K562 (cell line): ENCODE measurements around the gene OR8D4. TPM values are rescaled to one million over a fixed set of nuclear protein-coding genes. Genes with fewer than 3 reads are reported as not detected.
A peak's percentile ranks its signal among the peaks of the same experiment; 100 is the strongest.

ENCODE experiments used
- ATAC-seq: fragments of 200-7000 bp; cut with Tn5 transposase; 3 replicates; pipeline ENCODE4 v1.9.1; 2020; ENCODE audit warnings: moderate library complexity
- BruUV-seq: library from RNA; stranded (reverse); fragments of 400-500 nt; replicated peaks from 2 replicates; lab custom pipeline; 2021; lab: Mats Ljungman, UMichigan
- CTCF ChIA-PET: fragments of 300-600 bp; formaldehyde crosslinking; extraction: SDS; loops from one replicate; lab custom pipeline; 2021; ENCODE audit warnings: low intra/inter-chr PET ratio; lab: Yijun Ruan, JAX
- POLR2A ChIA-PET: fragments of 300-600, 350-650 bp; sonication (Branson Sonifier 250); formaldehyde crosslinking; extraction: SDS; loops from one replicate; lab custom pipeline; 2021; ENCODE audit warnings: antibody characterized with exemption, inconsistent platforms; lab: Yijun Ruan, JAX
- DNase-seq, 4 experiments: peaks; one replicate each; pipeline versions ENCODE4 v3.0.0 to v3.0.0-alpha.2; 2011 to 2018; ENCODE audit warnings: low spot score in 3 of 4, mixed read lengths in 3 of 4; ENCODE audit errors: extremely low read depth in 1 of 4
- FAIRE-seq: peaks from 2 replicates; lab custom pipeline; 2011; peaks lifted over from hg19 to GRCh38; lab: Jason Lieb, UNC
- H2AFZ ChIP-seq: 2 replicates; pipeline ENCODE4 v1.6.0; 2011; ENCODE audit warnings: low read depth, low read length, control low read depth, inconsistent platforms
- H3K27ac ChIP-seq: fragments of 200-600 bp; 3 replicates; pipeline ENCODE4 v1.8.0; 2011; ENCODE audit warnings: low read depth, mild to moderate bottlenecking, control low read depth, inconsistent platforms, low read length, moderate library complexity, mixed read lengths; ENCODE audit errors: extremely low read depth
- H3K27me3 ChIP-seq, 2 experiments: fragments of 300-600 bp in 1 of 2; 2 replicates in 1 of 2; 3 replicates in 1 of 2; pipeline versions ENCODE4 v1.6.0 to v1.8.0; 2011; ENCODE audit warnings: inconsistent platforms in 2 of 2, low read length in 2 of 2, mild to moderate bottlenecking in 1 of 2, mixed read lengths in 1 of 2, moderate library complexity in 1 of 2; ENCODE audit not compliant: control insufficient read depth in 2 of 2, insufficient read depth in 2 of 2
- H3K36me3 ChIP-seq: fragments of 300-600 bp; 3 replicates; pipeline ENCODE4 v1.8.0; 2011; ENCODE audit warnings: mild to moderate bottlenecking, low read length, inconsistent platforms; ENCODE audit not compliant: control insufficient read depth, insufficient read depth
- H3K4me1 ChIP-seq, 2 experiments: fragments of 200-600 bp in 1 of 2; replicated peaks in 1 of 2; 2 replicates in 1 of 2; 3 replicates in 1 of 2; pipeline versions ENCODE4 v1.5.1 to v1.8.0; 2011; ENCODE audit warnings: inconsistent platforms in 2 of 2, low read length in 2 of 2, mild to moderate bottlenecking in 1 of 2, mixed read lengths in 1 of 2, moderate library complexity in 1 of 2; ENCODE audit not compliant: control insufficient read depth in 2 of 2, insufficient read depth in 2 of 2
- H3K4me2 ChIP-seq: 2 replicates; pipeline ENCODE4 v1.6.1; 2011; ENCODE audit warnings: low read length, control low read depth, inconsistent platforms, mixed read lengths; ENCODE audit not compliant: insufficient read depth
- H3K4me3 ChIP-seq: fragments of 200-600 bp; sonication (generic), shearing (Covaris generic); 2 replicates; pipeline ENCODE4 v1.5.1; 2016; ENCODE audit warnings: control low read depth, inconsistent platforms
- H3K79me2 ChIP-seq: fragments of 200-600 bp; 3 replicates; pipeline ENCODE4 v1.8.0; 2011; ENCODE audit warnings: low read length, inconsistent platforms; ENCODE audit not compliant: control insufficient read depth, insufficient read depth
- H3K9ac ChIP-seq, 2 experiments: 2 replicates each; pipeline versions ENCODE4 v1.6.0 to v1.6.1; 2011; ENCODE audit warnings: low read depth in 2 of 2, low read length in 2 of 2, control low read depth in 1 of 2, inconsistent platforms in 1 of 2, mild to moderate bottlenecking in 1 of 2, mixed read lengths in 1 of 2; ENCODE audit not compliant: insufficient read depth in 1 of 2
- H3K9me1 ChIP-seq: one replicate; pipeline ENCODE4 v1.6.0; 2011; ENCODE audit warnings: inconsistent platforms, mild to moderate bottlenecking, low read length, moderate library complexity; ENCODE audit not compliant: control insufficient read depth, insufficient read depth
- H3K9me3 ChIP-seq: replicated peaks from 2 replicates; pipeline ENCODE4 v1.5.1; 2011; ENCODE audit warnings: low read depth, low read length, inconsistent platforms; ENCODE audit not compliant: control insufficient read depth, insufficient read depth
- H4K20me1 ChIP-seq: replicated peaks from 2 replicates; pipeline ENCODE4 v1.6.1; 2011; ENCODE audit warnings: low read length, inconsistent platforms, mixed read lengths; ENCODE audit not compliant: control insufficient read depth, insufficient read depth
- ATF4 ChIP-seq: fragments of 450-650 bp; formaldehyde crosslinking; IDR thresholded peaks from 2 replicates; pipeline ENCODE4 v1.4.0; 2022; ENCODE audit warnings: mild to moderate bottlenecking, moderate library complexity
- CBFA2T3 ChIP-seq: fragments of 450-650 bp; IDR thresholded peaks from 2 replicates; pipeline ENCODE4 v1.6.1; 2017
- GABPB1 ChIP-seq: sonication (generic); formaldehyde crosslinking; IDR thresholded peaks from 2 replicates; pipeline ENCODE4 v1.8.0; 2022; ENCODE audit warnings: mild to moderate bottlenecking, missing genetic modification reagents
- HDAC1 ChIP-seq, 2 experiments: fragments of 450-650 bp; IDR thresholded peaks; 2 replicates each; pipeline ENCODE4 v1.6.1; 2016 to 2017; ENCODE audit warnings: inconsistent platforms in 1 of 2, mild to moderate bottlenecking in 1 of 2, moderate library complexity in 1 of 2
- KDM2B ChIP-seq: fragments of 250-450 bp; sonication (Bioruptor Pico); IDR thresholded peaks from 2 replicates; pipeline ENCODE4 v1.8.0; 2021; ENCODE audit warnings: mild to moderate bottlenecking, moderate library complexity
- SMARCA5 ChIP-seq: fragments of 450-650 bp; IDR thresholded peaks from 2 replicates; pipeline ENCODE4 v1.6.1; 2016
- SP2 ChIP-seq: IDR thresholded peaks from 2 replicates; pipeline ENCODE4 v1.6.1; 2011; ENCODE audit warnings: mild to moderate bottlenecking, low read depth, low read length, moderate library complexity; ENCODE audit not compliant: poor library complexity, severe bottlenecking; ENCODE audit errors: extremely low read depth
- WGBS: fragments of 100-300 bp; shearing (Covaris generic); methylation state at CpG from one replicate; pipeline ENCODE4 v1.1.6; 2016; ENCODE audit warnings: low coverage, mixed read lengths; ENCODE audit not compliant: insufficient coverage; ENCODE audit errors: missing lambda C conversion rate; 5-methylcytosine and 5-hydroxymethylcytosine counted together
- in situ Hi-C: fragments of 300-500 bp; cut with MboI; formaldehyde crosslinking; loops from 4 replicates; pipeline ENCODE4 v1.15.0; 2018; ENCODE audit warnings: inconsistent platforms, mixed read lengths
- intact Hi-C: fragments of 100-400 bp; cut with micrococcal nuclease; formaldehyde crosslinking; loops from 2 replicates; pipeline ENCODE4 v1.14.2; 2022
- polyA plus RNA-seq, 8 experiments: library from polyadenylated mRNA; depleted of rRNA in 4 of 8; stranded (reverse) in 5 of 8; unstranded in 3 of 8; fragments of >200 nt; fragmentation: Nextera tagmentation in 2 of 8; fragmentation: Illumina TruSeq in 1 of 8; extraction: Ambion mirVana in 2 of 8; extraction: Trizol in 1 of 8; gene quantifications; 2 replicates each; pipeline versions ENCODE4 v1.2.1 to v1.2.3, GENCODE V29; 2011 to 2014; ENCODE audit warnings: inconsistent platforms in 1 of 8, missing spikeins in 1 of 8
- total RNA-seq, 7 experiments: library from RNA; depleted of rRNA in 6 of 7; stranded (reverse); fragments of >200 nt in 6 of 7; fragmentation: Illumina TruSeq in 2 of 7; extraction: Trizol in 2 of 7; gene quantifications; 2 replicates each; pipeline versions ENCODE4 v1.2.1 to v1.2.3, GENCODE V29; 2011 to 2021; ENCODE audit warnings: low replicate concordance in 1 of 7
- TF ChIP-seq, protein P1 (sequence below): fragments of 450-650 bp; formaldehyde crosslinking; IDR thresholded peaks from 2 replicates; pipeline ENCODE4 v1.4.0; 2020; ENCODE audit warnings: mild to moderate bottlenecking, mixed read lengths
- TF ChIP-seq, protein P2 (sequence below): fragments of 450-650 bp; IDR thresholded peaks from 2 replicates; pipeline ENCODE4 v1.6.1; 2016; ENCODE audit warnings: borderline replicate concordance

OR8D4 gene
- total and polyA plus RNA-seq, 9 of the 15 experiments (the other 6 are each of a cell fraction or from before 2014, with no cell fraction given): not detected

- FAIRE-seq (no peak), ATAC-seq (no peak), DNase-seq (peak in 1 of 4 experiments; percentile 2)
- Histone ChIP-seq H3K9me3 (no peaks in the 10 kb centered on the region), H3K4me2 (no peak within 1 kb of the TSS), H2AFZ (no peak within 1 kb of the TSS), H3K27me3 (no peaks in the 10 kb centered on the region), H3K9me1 (no peaks in the 10 kb centered on the region), H3K9ac (no peak within 1 kb of the TSS), H4K20me1 (no peaks in the 10 kb centered on the region), H3K4me1 (no peaks in the 10 kb centered on the region), H3K36me3 (no peaks in the 10 kb centered on the region), H3K79me2 (no peaks in the 10 kb centered on the region), H3K27ac (no peak within 1 kb of the TSS), H3K4me3 (no peak within 1 kb of the TSS)
- intact Hi-C loops: no loop called here
- POLR2A ChIA-PET: no interaction called here
- no TSS peak for BruUV-seq
- CTCF ChIA-PET: interaction anchor here (0.6 kb wide), 1 partner anchor 8 kb away, joined by 3 read pairs; no protein-coding TSS in a partner anchor
- in situ Hi-C loops: no loop called here
- WGBS: 0% methylated on average over 3 of the region's 3 CpGs
- no peak for TF ChIP-seq ATF4
- peak; percentile 23; the same call in 1 of the 2 replicates for TF ChIP-seq CBFA2T3
Observed at GRCh38 chr11:123885570-123885969, 16.4 kb upstream of the OR8D4 start, which contains the start of gene TMEM225. Gene TMEM225 (minus strand): TSS chr11:123885670. CDS start chr11:123885425, 245 bp downstream.

DNA sequence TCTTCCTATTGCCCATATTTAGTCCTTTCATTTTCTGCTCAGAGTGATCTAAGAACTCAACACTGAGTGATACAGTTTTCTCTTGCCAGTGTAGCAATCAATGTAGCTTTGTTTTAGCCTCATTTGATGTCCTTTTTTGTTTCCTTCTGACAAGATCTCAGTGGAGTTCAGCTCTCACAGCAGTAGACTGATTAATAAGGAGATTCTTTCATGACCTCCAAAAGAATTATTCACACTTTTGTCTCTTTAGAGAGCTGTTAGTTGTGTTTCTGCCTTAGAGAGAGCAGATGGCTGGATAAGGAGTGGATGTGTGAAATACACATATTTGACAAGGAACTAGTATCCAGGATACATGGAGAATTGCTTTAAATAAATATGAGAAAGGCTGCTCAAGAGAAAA, 9.9 kb upstream of the OR8D4 start:
- H3K79me2 ChIP-seq: no peaks in the 10 kb centered on the region
- no peak overlapping the region for H2AFZ ChIP-seq
- ChIA-PET CTCF (no interaction called here), POLR2A (no interaction called here)
- no peak overlapping the region for H3K27ac ChIP-seq
- intact Hi-C loops: no loop called here
- no peak overlapping the region for H3K9ac ChIP-seq
- no peak overlapping the region for H3K4me2 ChIP-seq
- BruUV-seq: no TSS peak
- no peaks in the 10 kb centered on the region for H3K4me1 ChIP-seq
- H3K9me1 ChIP-seq: no peaks in the 10 kb centered on the region
- no peaks in the 10 kb centered on the region for H4K20me1 ChIP-seq
- in situ Hi-C loops: no loop called here
- H3K36me3 ChIP-seq: no peaks in the 10 kb centered on the region
- no peaks in the 10 kb centered on the region for H3K27me3 ChIP-seq
- no peak for FAIRE-seq
- ATAC-seq: no peak
- no peak overlapping the region for H3K4me3 ChIP-seq
- H3K9me3 ChIP-seq: no peaks in the 10 kb centered on the region
- DNase-seq: no peak
- TF ChIP-seq KDM2B (CRISPR knock-in tag) (no peak), SP2 (no peak), HDAC1 (IDR thresholded peaks at IDR 0.05) (no peak), SMARCA5 (no peak), GABPB1 (CRISPR knock-in tag) (no peak)
- TF ChIP-seq, protein P1, sequence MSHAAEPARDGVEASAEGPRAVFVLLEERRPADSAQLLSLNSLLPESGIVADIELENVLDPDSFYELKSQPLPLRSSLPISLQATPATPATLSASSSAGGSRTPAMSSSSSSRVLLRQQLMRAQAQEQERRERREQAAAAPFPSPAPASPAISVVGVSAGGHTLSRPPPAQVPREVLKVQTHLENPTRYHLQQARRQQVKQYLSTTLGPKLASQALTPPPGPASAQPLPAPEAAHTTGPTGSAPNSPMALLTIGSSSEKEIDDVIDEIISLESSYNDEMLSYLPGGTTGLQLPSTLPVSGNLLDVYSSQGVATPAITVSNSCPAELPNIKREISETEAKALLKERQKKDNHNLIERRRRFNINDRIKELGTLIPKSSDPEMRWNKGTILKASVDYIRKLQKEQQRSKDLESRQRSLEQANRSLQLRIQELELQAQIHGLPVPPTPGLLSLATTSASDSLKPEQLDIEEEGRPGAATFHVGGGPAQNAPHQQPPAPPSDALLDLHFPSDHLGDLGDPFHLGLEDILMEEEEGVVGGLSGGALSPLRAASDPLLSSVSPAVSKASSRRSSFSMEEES (CRISPR knock-in tag): no peak
- TF ChIP-seq, protein P2, sequence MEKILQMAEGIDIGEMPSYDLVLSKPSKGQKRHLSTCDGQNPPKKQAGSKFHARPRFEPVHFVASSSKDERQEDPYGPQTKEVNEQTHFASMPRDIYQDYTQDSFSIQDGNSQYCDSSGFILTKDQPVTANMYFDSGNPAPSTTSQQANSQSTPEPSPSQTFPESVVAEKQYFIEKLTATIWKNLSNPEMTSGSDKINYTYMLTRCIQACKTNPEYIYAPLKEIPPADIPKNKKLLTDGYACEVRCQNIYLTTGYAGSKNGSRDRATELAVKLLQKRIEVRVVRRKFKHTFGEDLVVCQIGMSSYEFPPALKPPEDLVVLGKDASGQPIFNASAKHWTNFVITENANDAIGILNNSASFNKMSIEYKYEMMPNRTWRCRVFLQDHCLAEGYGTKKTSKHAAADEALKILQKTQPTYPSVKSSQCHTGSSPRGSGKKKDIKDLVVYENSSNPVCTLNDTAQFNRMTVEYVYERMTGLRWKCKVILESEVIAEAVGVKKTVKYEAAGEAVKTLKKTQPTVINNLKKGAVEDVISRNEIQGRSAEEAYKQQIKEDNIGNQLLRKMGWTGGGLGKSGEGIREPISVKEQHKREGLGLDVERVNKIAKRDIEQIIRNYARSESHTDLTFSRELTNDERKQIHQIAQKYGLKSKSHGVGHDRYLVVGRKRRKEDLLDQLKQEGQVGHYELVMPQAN: no peak
